Smooth muscle cell (in vitro differentiated cells): ENCODE results near the gene IGHMBP2. TPM values are rescaled to one million over a fixed set of nuclear protein-coding genes. Genes with fewer than 3 reads are reported as not detected.
A peak's percentile ranks its signal among the peaks of the same experiment; 100 is the strongest.
"Not testable (repeated sequence)": the region's sequence is repeated elsewhere in the genome, so short reads cannot be mapped to it uniquely, and the experiment has no call there.

Experiments
- DNase-seq: peaks from one replicate; lab custom pipeline; 2025; ENCODE audit not compliant: unreplicated experiment; lab: John Stamatoyannopoulos, UW
- H2AFZ ChIP-seq: fragments of 200-600 bp; sonication (generic); 2 replicates; pipeline ENCODE4 v1.6.0; 2016; ENCODE audit warnings: antibody characterized with exemption, low read depth, mild to moderate bottlenecking
- H3F3A ChIP-seq: fragments of 200-600 bp; sonication (generic); 2 replicates; pipeline ENCODE4 v1.6.0; 2017; ENCODE audit warnings: antibody characterized with exemption, low read depth
- H3K27ac ChIP-seq: fragments of 200-600 bp; sonication (generic); 2 replicates; pipeline ENCODE4 v1.5.1; 2016; ENCODE audit warnings: low read depth, mild to moderate bottlenecking
- H3K27me3 ChIP-seq: fragments of 200-600 bp; sonication (generic); 2 replicates; pipeline ENCODE4 v1.6.1; 2016; ENCODE audit warnings: low read depth, mild to moderate bottlenecking
- H3K36me3 ChIP-seq: fragments of 200-600 bp; sonication (generic); 2 replicates; pipeline ENCODE4 v1.5.1; 2016; ENCODE audit warnings: low read depth
- H3K4me1 ChIP-seq: fragments of 200-600 bp; sonication (generic); 2 replicates; pipeline ENCODE4 v1.5.1; 2016; ENCODE audit warnings: low read depth
- H3K4me2 ChIP-seq: fragments of 200-600 bp; sonication (generic); 2 replicates; pipeline ENCODE4 v1.6.0; 2016; ENCODE audit warnings: mild to moderate bottlenecking
- H3K4me3 ChIP-seq: fragments of 200-600 bp; sonication (generic); 2 replicates; pipeline ENCODE4 v1.5.1; 2016; ENCODE audit warnings: mild to moderate bottlenecking
- H3K79me2 ChIP-seq: fragments of 200-600 bp; sonication (generic); 2 replicates; pipeline ENCODE4 v1.6.0; 2016; ENCODE audit warnings: low read depth, mild to moderate bottlenecking
- H3K9ac ChIP-seq: fragments of 200-600 bp; sonication (generic); 2 replicates; pipeline ENCODE4 v1.6.0; 2016; ENCODE audit warnings: low read depth
- H3K9me3 ChIP-seq: fragments of 200-600 bp; sonication (generic); replicated peaks from 2 replicates; pipeline ENCODE4 v1.5.1; 2016; ENCODE audit warnings: low read depth
- H4K20me1 ChIP-seq: fragments of 200-600 bp; sonication (generic); 2 replicates; pipeline ENCODE4 v1.6.0; 2016; ENCODE audit warnings: low read depth
- CTCF ChIP-seq: fragments of 200-600 bp; sonication (generic); IDR thresholded peaks from 2 replicates; pipeline ENCODE4 v1.5.1; 2017; ENCODE audit warnings: borderline replicate concordance, mild to moderate bottlenecking, antibody characterized with exemption; ENCODE audit not compliant: insufficient read depth, poor library complexity, severe bottlenecking
- WGBS: methylation state at CpG from one replicate; pipeline ENCODE4 v1.1.7; 2016; ENCODE audit warnings: low lambda C conversion rate; 5-methylcytosine and 5-hydroxymethylcytosine counted together
- polyA plus RNA-seq: library from polyadenylated mRNA; unstranded; fragments of >200 nt; fragmentation: Nextera tagmentation; extraction: Ambion mirVana; gene quantifications from 2 replicates; pipeline ENCODE4 v1.2.1, GENCODE V29; 2016
- total RNA-seq: library from RNA; depleted of rRNA; stranded (reverse); fragments of >200 nt; gene quantifications from 2 replicates; pipeline ENCODE4 v1.2.3, GENCODE V29; 2014

IGHMBP2 gene
- total and polyA plus RNA-seq, 2 experiments from 2014 or later: 12.1 to 13.3 TPM

- DNase-seq: no peak
- 97% methylated on average over 2 of the region's 2 CpGs for WGBS
- Histone ChIP-seq H3K4me2 (no peak overlapping the region), H3K4me1 (no peaks in the 10 kb centered on the region), H3K9ac (no peak overlapping the region), H4K20me1 (no peaks in the 10 kb centered on the region), H3K4me3 (no peak overlapping the region), H3F3A (no peaks in the 10 kb centered on the region), H3K27me3 (no peaks in the 10 kb centered on the region), H3K27ac (no peak overlapping the region), H3K9me3 (no peaks in the 10 kb centered on the region), H3K79me2 (no peaks in the 10 kb centered on the region), H2AFZ (no peak overlapping the region), H3K36me3 (no peaks in the 10 kb centered on the region)
- TF ChIP-seq CTCF: no peak
Observed at GRCh38 chr11:68881320-68881719, 22.4 kb upstream of the IGHMBP2 start.

DNA sequence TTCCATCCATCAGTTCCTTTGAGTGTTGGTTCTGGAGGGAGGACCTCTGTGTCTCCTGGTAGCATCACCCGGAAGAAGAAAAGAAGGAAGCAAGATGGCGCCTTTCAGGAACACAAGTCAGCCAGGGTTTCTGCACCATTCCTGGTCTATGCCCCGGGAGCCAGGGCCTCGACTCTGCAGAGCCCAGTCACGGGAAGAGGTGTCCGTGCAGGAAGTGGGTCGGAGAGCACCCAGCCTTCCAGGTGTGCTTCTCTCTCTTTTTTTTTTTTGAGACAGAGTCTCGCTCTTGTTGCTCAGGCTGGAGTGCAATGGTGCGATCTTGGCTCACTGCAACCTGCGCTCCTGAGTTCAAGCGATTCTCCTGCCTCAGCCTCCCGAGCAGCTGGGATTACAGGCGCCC is 21.3 kb upstream of the IGHMBP2 start:
- Histone ChIP-seq H3K9ac (no peak overlapping the region), H3K27ac (no peak overlapping the region), H3K9me3 (no peaks in the 10 kb centered on the region), H3K27me3 (no peaks in the 10 kb centered on the region), H3K4me1 (no peaks in the 10 kb centered on the region), H3K36me3 (no peaks in the 10 kb centered on the region), H4K20me1 (no peaks in the 10 kb centered on the region), H3F3A (no peaks in the 10 kb centered on the region), H3K4me3 (no peak overlapping the region), H3K4me2 (no peak overlapping the region), H2AFZ (no peak overlapping the region), H3K79me2 (no peaks in the 10 kb centered on the region)
- DNase-seq: no peak
- TF ChIP-seq CTCF: no peak
- 91% methylated on average over 12 of the region's 13 CpGs for WGBS

DNA sequence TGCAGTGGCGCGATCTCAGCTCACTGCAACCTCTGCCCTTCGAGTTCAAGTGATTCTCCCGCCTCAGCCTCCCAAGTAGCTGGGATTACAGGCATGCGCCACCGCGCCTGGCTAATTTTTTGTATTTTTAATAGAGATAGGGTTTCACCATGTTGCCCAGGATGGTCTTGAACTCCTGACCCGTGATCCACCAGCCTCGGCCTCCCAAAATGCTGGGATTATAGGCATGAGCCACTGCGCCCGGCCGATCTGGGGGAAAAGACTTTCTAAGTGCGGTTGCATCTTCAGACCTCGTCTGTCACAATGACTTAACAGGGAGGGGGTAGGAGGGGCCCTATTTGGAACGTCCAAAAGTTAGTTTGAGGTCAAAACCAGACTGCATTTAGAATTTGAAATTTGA is 18.9 kb upstream of the IGHMBP2 start:
- H3K79me2 ChIP-seq, H3K9ac ChIP-seq, H3K4me2 ChIP-seq, H2AFZ ChIP-seq, H3K27ac ChIP-seq, H3F3A ChIP-seq, H3K4me1 ChIP-seq, H3K27me3 ChIP-seq, H4K20me1 ChIP-seq, H3K4me3 ChIP-seq, H3K36me3 ChIP-seq, DNase-seq, H3K9me3 ChIP-seq: not testable (repeated sequence)
- WGBS: 96% methylated on average over 15 of the region's 15 CpGs

DNA sequence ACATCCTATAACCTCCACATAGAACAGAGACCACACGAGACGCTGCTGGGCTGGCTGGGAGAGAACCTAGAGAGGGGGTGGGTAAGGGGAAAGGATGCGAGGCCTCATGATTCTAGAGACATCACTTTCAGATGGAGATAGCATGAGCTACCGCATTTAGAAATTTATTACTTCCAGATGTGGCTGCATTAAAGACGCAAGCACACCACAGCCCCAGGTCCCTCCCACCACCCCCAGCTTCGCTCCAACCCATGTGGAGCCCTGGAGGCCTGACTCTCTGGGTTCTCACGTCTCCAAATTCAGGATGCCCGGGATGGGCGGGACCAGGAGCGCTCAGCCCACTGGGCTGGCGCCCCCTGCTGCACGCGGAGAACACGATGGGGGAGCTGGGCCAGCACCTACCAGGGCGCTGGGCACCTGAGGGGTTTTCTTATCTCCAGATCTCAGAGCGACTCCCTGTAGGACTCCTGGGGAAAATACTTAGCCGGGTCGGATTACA is 13.7 kb upstream of the IGHMBP2 start:
- Histone ChIP-seq H3K4me3 (no peak overlapping the region), H4K20me1 (no peaks in the 10 kb centered on the region), H3K27ac (no peak overlapping the region), H3K36me3 (no peaks in the 10 kb centered on the region), H3F3A (no peaks in the 10 kb centered on the region), H3K4me2 (no peak overlapping the region), H2AFZ (no peak overlapping the region), H3K27me3 (no peaks in the 10 kb centered on the region), H3K4me1 (no peaks in the 10 kb centered on the region), H3K79me2 (no peaks in the 10 kb centered on the region), H3K9me3 (no peaks in the 10 kb centered on the region), H3K9ac (no peak overlapping the region)
- WGBS: 41% methylated on average over 18 of the region's 18 CpGs
- no peak for DNase-seq
- TF ChIP-seq CTCF: peak; percentile 45
